GM21723 (cell line): ENCODE results near the gene OSBPL7.

Source experiments
- ATAC-seq: cut with Tn5 transposase; IDR thresholded peaks from one replicate; pipeline ENCODE4 v1.9.1; 2021; ENCODE audit warnings: mild to moderate bottlenecking, moderate library complexity; ENCODE audit not compliant: unreplicated experiment

The OSBPL7 gene

DNA sequence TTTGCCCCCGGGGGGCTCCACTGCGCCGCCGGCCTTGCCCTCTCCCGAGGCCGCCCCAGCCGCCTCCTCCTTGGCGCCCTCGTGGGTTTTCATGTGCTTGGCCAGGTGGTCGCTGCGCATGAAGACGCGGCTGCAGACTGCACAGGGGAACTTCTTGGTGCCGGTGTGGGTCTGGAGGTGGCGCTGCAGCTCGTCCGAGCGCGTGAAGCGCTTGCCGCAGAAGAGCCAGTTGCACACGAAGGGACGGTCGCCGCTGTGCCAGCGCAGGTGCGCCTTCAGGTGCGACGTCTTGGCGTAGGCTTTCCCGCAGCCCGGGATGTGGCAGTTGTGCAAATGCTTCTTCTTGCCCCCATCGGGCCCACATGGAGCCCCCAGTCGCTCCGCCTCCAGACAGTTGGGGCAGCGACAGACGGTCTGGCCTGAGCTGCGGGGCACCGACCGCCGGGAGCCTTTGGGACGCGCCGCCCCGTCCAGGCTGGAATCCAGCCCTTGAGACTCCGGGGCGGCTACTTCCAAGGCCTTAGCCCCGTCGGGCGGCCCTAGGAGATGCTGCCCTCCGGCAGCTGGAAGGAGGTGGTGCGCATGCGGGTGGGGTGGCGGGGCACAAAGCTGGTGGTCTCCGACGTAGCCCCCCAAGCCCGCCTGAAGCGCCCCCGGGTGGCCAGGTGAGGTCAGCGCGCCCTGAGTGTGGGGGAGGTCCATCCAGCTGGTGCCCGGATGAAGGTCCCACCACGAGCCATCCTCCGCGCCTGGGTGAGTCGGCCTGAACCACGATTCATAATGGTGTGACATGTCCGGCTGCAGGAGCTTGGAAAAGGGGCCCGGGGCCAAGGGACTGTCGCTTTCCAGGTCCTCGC lies 26.0 kb upstream of the OSBPL7 start:
- ATAC-seq, result no peak

DNA sequence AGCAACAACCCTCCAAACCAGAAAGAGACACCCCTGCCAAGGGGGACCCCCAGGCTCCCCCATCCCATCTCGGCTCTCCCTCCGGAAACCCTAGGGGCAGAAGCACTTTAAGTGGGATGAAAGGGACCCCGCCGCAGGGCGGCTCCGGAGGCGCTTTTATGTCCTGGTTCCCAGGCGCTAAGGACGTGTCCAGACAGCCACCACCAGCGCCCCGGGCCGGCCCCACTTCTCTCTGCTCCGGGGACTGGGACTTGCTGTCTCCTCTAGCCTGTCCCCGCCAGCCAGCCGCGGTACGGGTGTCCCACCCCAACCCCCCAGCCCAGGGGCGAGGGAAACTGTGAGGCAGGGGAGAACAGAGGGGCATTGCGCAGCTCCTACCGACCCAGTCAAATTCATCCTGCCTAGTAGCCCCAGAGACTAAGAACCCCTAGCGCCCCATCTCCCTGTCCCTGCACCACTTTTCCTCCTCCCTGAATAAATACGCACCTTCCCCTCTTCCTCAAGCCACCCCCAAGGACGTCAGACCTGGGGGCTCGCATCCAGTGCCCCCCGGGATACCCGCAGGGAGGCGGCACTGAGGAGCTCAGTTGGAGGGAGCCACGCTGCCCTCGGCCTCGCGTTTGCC lies 25.2 kb upstream of the OSBPL7 start:
- no peak for ATAC-seq

- ATAC-seq, result no peak
Observed at GRCh38 chr17:47845716-47846075, 24.1 kb upstream of the OSBPL7 start.

- no peak for ATAC-seq
Observed at GRCh38 chr17:47844814-47845715, 23.5 kb upstream of the OSBPL7 start.

DNA sequence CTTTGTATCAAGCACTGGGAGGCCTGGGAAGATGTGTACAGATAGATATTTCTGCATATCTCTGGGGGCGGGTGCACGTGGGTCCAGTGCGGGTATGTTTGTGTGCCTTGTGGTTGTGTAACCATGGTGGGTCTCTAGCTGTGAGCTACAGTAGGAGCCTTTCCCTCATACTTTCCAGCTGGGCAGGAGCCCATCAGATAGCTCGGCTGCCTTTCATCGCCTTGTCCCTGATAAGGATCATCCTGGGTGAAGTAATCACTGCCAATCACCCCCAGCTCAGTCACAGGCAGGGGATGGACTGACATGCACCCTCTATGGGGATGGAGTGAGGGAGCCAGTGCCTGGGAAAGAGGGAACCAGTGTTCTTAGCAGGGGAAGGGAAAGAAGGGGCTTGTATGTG lies 22.6 kb upstream of the OSBPL7 start:
- no peak for ATAC-seq

- ATAC-seq, result no peak
Observed at GRCh38 chr17:47843391-47843730, 21.8 kb upstream of the OSBPL7 start.

- ATAC-seq, result no peak
Observed at GRCh38 chr17:47841488-47842291, 20.1 kb upstream of the OSBPL7 start.

DNA sequence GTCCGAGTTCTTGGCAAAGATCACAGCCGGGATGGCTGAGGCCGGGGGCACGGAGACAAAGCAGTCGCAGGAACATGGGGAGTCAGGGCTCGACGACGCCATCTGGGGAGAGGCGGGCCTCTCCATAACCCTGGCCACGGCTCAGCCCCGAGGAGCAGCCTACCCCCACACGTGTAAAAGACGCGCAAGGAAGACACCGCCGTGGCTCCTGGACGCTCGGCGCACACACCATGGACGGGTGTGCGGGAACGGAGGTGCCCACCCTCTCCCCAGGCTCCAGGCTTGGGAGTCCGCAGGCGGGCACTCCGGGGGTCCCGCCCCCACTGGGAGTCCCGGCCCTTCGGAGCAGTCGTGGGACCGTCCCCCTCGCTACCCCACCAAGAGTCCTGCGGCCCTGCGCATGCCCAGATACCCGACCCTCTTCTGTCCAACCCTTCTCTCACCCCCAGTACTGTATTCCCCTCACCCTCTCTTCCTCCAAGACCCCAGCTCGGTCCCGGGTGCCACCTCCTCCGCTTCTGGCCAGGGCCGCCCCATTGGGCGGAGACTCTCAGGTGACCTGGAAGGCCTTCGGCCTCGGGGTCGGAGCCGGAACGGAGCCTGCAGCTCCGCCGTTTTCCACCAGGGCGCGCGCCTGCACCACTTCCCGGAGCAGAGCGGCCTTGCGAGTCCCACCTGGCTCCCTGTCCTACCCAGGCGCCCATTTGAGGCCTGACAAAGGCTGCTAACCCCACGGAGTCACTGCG lies 19.3 kb upstream of the OSBPL7 start, which contains the start of gene SCRN2:
SCRN2 (minus strand) TSS at position 532 of the 746 bp plus-strand sequence; CDS start at position 102, 430 bp downstream.
- peak; percentile 82 for ATAC-seq

DNA sequence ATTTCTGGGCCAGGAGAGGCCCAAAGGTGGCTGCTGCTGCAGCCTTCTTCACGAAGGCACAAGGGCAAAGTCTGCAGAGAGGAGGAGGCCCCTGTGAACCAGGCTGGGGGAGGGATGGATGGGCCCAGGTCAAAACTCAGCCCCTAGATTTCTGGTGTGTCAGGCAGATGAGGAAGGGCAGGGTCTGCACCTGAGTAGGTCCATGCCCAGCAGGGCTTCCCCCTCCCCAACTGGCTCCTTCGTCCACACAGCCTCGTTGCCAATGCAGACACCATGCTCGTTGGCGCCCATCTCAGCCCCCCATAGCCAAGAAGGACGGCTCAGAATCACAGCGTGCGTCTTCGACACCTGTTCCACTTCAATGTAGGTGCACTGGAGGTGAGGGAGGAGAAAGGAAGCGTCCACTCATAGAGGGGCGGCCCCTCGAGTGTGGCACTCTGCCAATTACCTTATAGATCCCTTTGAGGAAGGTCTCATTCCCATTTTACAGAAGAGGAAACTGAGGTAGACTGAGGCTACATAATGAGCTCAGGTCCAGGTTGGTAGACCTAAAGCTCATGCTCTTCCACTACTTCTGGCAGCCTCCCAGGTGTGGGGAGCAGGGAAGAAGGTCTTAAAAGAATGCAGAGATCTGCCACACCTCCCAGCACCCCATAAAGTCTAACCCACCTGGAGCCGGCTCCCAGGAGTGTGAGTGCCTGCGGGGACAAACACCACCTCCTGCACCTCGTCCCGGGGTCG lies 18.6 kb upstream of the OSBPL7 start:
- ATAC-seq, result no peak

GRCh38 chr17:47839071-47839470 lies 17.5 kb upstream of the OSBPL7 start:
- ATAC-seq, result no peak

DNA sequence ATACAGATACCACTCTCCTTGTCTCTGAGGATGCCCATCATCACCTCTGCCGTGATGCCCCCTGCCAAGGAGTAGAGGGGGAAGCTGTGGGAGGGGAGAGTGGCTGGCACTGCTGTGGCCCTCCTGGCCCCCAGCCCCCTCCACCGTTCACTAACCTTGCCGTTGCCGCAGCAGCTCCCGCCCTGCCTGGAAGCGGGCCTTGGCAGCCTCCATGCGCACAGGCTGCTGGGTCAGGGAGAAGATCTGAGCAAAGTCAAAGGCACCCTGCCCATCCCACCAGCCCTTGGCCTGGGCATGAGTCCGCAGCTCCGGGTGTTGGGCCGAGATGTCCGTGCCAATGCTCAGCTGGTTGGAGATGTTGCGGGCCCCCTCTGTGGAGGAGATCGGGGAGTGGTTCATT lies 17.0 kb upstream of the OSBPL7 start:
- no peak for ATAC-seq

GRCh38 chr17:47837401-47838039 lies 15.9 kb upstream of the OSBPL7 start:
- no peak for ATAC-seq

GRCh38 chr17:47836601-47837000 lies 15.0 kb upstream of the OSBPL7 start:
- no peak for ATAC-seq

DNA sequence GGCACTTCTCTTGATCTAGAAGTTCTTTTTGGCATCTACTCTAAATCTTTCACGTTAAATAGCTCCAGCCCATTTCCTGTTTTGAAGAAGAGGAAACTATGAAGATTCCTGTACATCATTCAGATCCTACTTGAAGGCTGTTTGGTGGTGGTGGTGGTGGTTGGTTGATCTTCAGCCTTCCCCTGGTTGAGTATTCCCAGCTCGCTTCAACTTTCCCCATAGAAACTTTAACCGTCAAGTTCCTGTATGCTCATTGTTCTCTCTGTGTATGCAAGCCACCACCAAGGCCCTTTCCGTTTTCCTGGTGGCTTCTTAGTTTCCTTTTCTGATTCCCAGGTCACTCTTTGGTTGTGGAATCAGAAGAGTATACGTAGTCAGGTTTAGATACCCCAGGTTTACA lies 13.2 kb upstream of the OSBPL7 start:
- ATAC-seq, result no peak

GRCh38 chr17:47831934-47832327 lies 10.3 kb upstream of the OSBPL7 start:
- ATAC-seq, result no peak

GRCh38 chr17:47831003-47831933 lies 9.7 kb upstream of the OSBPL7 start, which contains the start of the genes LRRC46 and MRPL10:
TSS of gene LRRC46 (plus strand) at chr17:47831670. CDS start at chr17:47831990, 320 bp downstream.
TSS of gene MRPL10 (minus strand) at chr17:47831541. CDS start at chr17:47831511, 30 bp downstream.
- peak; percentile 79 for ATAC-seq

GRCh38 chr17:47830396-47831002 lies 8.9 kb upstream of the OSBPL7 start:
- ATAC-seq, result no peak
